Stimulated activated naive CD4-positive, alpha-beta T cell treated with Interleukin-2 at 50 U/mL for 16 hours (primary cell): ENCODE measurements around the gene NUDT6.

Experiments used
- DNase-seq: peaks from one replicate; lab custom pipeline; 2025; lab: John Stamatoyannopoulos, UW

Gene NUDT6

GRCh38 chr4:122914292-122914904, 8.0 kb downstream of the NUDT6 start:
- DNase-seq: no peak

- no peak for DNase-seq
Observed at GRCh38 chr4:122912810-122913575, 9.4 kb downstream of the NUDT6 start.

- DNase-seq: no peak
Observed at GRCh38 chr4:122911588-122911987, 10.8 kb downstream of the NUDT6 start.

- no peak for DNase-seq
Observed at GRCh38 chr4:122909683-122910082, 12.7 kb downstream of the NUDT6 start.

GRCh38 chr4:122908223-122908622, 14.2 kb downstream of the NUDT6 start:
- no peak for DNase-seq

GRCh38 chr4:122906859-122907305, 15.5 kb downstream of the NUDT6 start:
- DNase-seq: no peak

GRCh38 chr4:122903766-122904288, 18.6 kb downstream of the NUDT6 start:
- no peak for DNase-seq

- no peak for DNase-seq
Observed at GRCh38 chr4:122901247-122902010, 21.0 kb downstream of the NUDT6 start.

- DNase-seq: no peak
Observed at GRCh38 chr4:122900314-122900713, 22.1 kb downstream of the NUDT6 start.

- DNase-seq: no peak
Observed at GRCh38 chr4:122899682-122900081, 22.7 kb downstream of the NUDT6 start.

GRCh38 chr4:122898370-122899150, 23.8 kb downstream of the NUDT6 start:
- DNase-seq: no peak

- DNase-seq: no peak
Observed at GRCh38 chr4:122896270-122896669, 26.1 kb downstream of the NUDT6 start.

GRCh38 chr4:122895336-122895995, 26.9 kb downstream of the NUDT6 start:
- no peak for DNase-seq

- no peak for DNase-seq
Observed at GRCh38 chr4:122894827-122895226, 27.6 kb downstream of the NUDT6 start.

GRCh38 chr4:122890147-122890795, 32.1 kb downstream of the NUDT6 start:
- DNase-seq: no peak

- no peak for DNase-seq
Observed at GRCh38 chr4:122889726-122890125, 32.7 kb downstream of the NUDT6 start.

- no peak for DNase-seq
Observed at GRCh38 chr4:122884499-122884898, 37.9 kb downstream of the NUDT6 start.

GRCh38 chr4:122882857-122883735, 39.3 kb downstream of the NUDT6 start:
- no peak for DNase-seq

GRCh38 chr4:122879001-122879400, 43.4 kb downstream of the NUDT6 start:
- no peak for DNase-seq

- DNase-seq: no peak
Observed at GRCh38 chr4:122876456-122876855, 45.9 kb downstream of the NUDT6 start.
